Keratinocyte (primary cell): ENCODE results near the gene WDSUB1. TPM values are rescaled to one million over a fixed set of nuclear protein-coding genes. Genes with fewer than 3 reads are reported as not detected.

Experiments
- DNase-seq: peaks from one replicate; pipeline ENCODE4 v3.0.0-alpha.2; 2011; ENCODE audit warnings: low read depth, missing footprints, low spot score
- FAIRE-seq: peaks from 2 replicates; lab custom pipeline; 2011; peaks lifted over from hg19 to GRCh38; lab: Jason Lieb, UNC
- H2AFZ ChIP-seq: 2 replicates; pipeline ENCODE4 v1.6.0; 2012; ENCODE audit warnings: low read length, control low read depth, inconsistent platforms; ENCODE audit not compliant: control insufficient read depth
- H3K27ac ChIP-seq: 2 replicates; pipeline ENCODE4 v1.5.1; 2011; ENCODE audit warnings: low read length; ENCODE audit not compliant: control insufficient read depth, insufficient read depth
- H3K27me3 ChIP-seq: 3 replicates; pipeline ENCODE4 v1.6.0; 2011; ENCODE audit warnings: low read length; ENCODE audit not compliant: control insufficient read depth, insufficient read depth; ENCODE audit errors: extremely low read depth
- H3K36me3 ChIP-seq, 2 experiments: 2 replicates in 1 of 2; 3 replicates in 1 of 2; pipeline ENCODE4 v1.5.1; 2011; ENCODE audit warnings: low read length in 2 of 2, mild to moderate bottlenecking in 1 of 2; ENCODE audit not compliant: control insufficient read depth in 2 of 2, insufficient read depth in 2 of 2; ENCODE audit errors: extremely low read depth in 1 of 2
- H3K4me1 ChIP-seq: 3 replicates; pipeline ENCODE4 v1.5.1; 2011; ENCODE audit warnings: low read length; ENCODE audit not compliant: control insufficient read depth, insufficient read depth; ENCODE audit errors: extremely low read depth
- H3K4me2 ChIP-seq: 3 replicates; pipeline ENCODE4 v1.6.0; 2011; ENCODE audit warnings: low read depth, low read length; ENCODE audit not compliant: control insufficient read depth, insufficient read depth; ENCODE audit errors: extremely low read depth
- H3K4me3 ChIP-seq, 3 experiments: fragments of 200-600 bp in 1 of 3; sonication (generic) in 1 of 3; 2 replicates in 2 of 3; 3 replicates in 1 of 3; pipeline ENCODE4 v1.5.1; 2011 to 2016; ENCODE audit warnings: low read length in 3 of 3, mild to moderate bottlenecking in 3 of 3, control low read depth in 2 of 3, inconsistent platforms in 1 of 3, low read depth in 1 of 3, mixed read lengths in 1 of 3, mixed run types in 1 of 3, moderate library complexity in 1 of 3; ENCODE audit not compliant: control insufficient read depth in 2 of 3, insufficient read depth in 2 of 3; ENCODE audit errors: extremely low read depth in 1 of 3
- H3K79me2 ChIP-seq: 2 replicates; pipeline ENCODE4 v1.6.0; 2012; ENCODE audit warnings: low read length; ENCODE audit not compliant: control insufficient read depth, insufficient read depth
- H3K9ac ChIP-seq: 3 replicates; pipeline ENCODE4 v1.6.0; 2011; ENCODE audit warnings: low read length; ENCODE audit not compliant: control insufficient read depth, insufficient read depth; ENCODE audit errors: extremely low read depth
- H3K9me1 ChIP-seq: 3 replicates; pipeline ENCODE4 v1.6.0; 2011; ENCODE audit warnings: low read length; ENCODE audit not compliant: control insufficient read depth, insufficient read depth; ENCODE audit errors: extremely low read depth
- H3K9me3 ChIP-seq: 2 replicates; pipeline ENCODE4 v1.5.1; 2012; ENCODE audit warnings: low read depth, low read length; ENCODE audit not compliant: control insufficient read depth
- H4K20me1 ChIP-seq: 3 replicates; pipeline ENCODE4 v1.6.0; 2011; ENCODE audit warnings: low read length; ENCODE audit not compliant: control insufficient read depth, insufficient read depth; ENCODE audit errors: extremely low read depth
- EZH2 ChIP-seq: IDR thresholded peaks from one replicate; pipeline ENCODE4 v1.6.1; 2012; ENCODE audit warnings: inconsistent platforms, mild to moderate bottlenecking, low read length, moderate library complexity
- dilution Hi-C: fragments of 300-500 bp; cut with MboI; formaldehyde crosslinking; loops from one replicate; pipeline ENCODE4 v1.7.0; 2020; ENCODE audit warnings: low sequenced_read_pairs; ENCODE audit not compliant: extremely low pct_ligation_motif_present
- polyA plus RNA-seq, 5 experiments: library from polyadenylated mRNA; depleted of rRNA in 3 of 5; stranded (reverse) in 3 of 5; stranded (forward) in 1 of 5; unstranded in 1 of 5; fragments of >200 nt; gene quantifications; 1 replicate in 1 of 5; 2 replicates in 3 of 5; 3 replicates in 1 of 5; pipeline versions ENCODE4 v1.2.1 to v1.2.3, GENCODE V29; 2011 to 2012; ENCODE audit warnings: missing spikeins in 2 of 5, low read depth in 1 of 5, low replicate concordance in 1 of 5
- TF ChIP-seq, protein P1 (sequence below), 3 experiments: IDR thresholded peaks in 1 of 3; conservative IDR thresholded peaks in 1 of 3; optimal IDR thresholded peaks in 1 of 3; 2 replicates in 2 of 3; 3 replicates in 1 of 3; pipeline versions ENCODE3 to v1.5.1; 2011; ENCODE audit warnings: low read length in 3 of 3, mild to moderate bottlenecking in 3 of 3, moderate library complexity in 2 of 3, control low read depth in 1 of 3, inconsistent platforms in 1 of 3; ENCODE audit not compliant: insufficient read depth in 2 of 3; ENCODE audit errors: extremely low read depth in 1 of 3

Gene WDSUB1
- polyA plus RNA-seq, 1 donor (not counting 4 experiments of a cell fraction or from before 2014, with no cell fraction given): 4.0 TPM

DNA sequence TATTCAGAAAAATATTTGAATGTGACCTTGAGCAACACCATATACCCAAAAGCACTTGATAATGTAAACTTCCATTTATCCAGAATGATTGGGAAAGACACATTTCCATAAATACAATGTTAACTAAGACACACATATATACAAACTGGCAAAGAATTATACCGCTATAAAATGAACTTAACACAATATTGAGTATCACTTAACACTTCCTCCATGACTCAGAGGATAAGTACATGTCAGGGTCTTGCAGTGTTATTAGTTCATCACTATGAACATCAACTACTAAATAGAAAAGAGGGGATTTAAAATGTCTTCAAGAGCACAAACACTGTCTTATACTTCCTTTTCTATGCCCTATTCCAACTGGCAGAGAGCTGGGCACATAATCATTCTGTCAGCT lies 18.6 kb downstream of the WDSUB1 start:
- H3K27ac ChIP-seq: no peak overlapping the region
- no peaks in the 10 kb centered on the region for H4K20me1 ChIP-seq
- dilution Hi-C loops: no loop called here
- H3K4me3 ChIP-seq: no peak overlapping the region
- no peaks in the 10 kb centered on the region for H3K79me2 ChIP-seq
- peaks cover 4% of the 10 kb centered on the region for H3K4me1 ChIP-seq
- no peak overlapping the region for H3K9ac ChIP-seq
- no peak for FAIRE-seq
- no peaks in the 10 kb centered on the region for H3K9me3 ChIP-seq
- no peaks in the 10 kb centered on the region for H3K9me1 ChIP-seq
- TF ChIP-seq, protein P1, sequence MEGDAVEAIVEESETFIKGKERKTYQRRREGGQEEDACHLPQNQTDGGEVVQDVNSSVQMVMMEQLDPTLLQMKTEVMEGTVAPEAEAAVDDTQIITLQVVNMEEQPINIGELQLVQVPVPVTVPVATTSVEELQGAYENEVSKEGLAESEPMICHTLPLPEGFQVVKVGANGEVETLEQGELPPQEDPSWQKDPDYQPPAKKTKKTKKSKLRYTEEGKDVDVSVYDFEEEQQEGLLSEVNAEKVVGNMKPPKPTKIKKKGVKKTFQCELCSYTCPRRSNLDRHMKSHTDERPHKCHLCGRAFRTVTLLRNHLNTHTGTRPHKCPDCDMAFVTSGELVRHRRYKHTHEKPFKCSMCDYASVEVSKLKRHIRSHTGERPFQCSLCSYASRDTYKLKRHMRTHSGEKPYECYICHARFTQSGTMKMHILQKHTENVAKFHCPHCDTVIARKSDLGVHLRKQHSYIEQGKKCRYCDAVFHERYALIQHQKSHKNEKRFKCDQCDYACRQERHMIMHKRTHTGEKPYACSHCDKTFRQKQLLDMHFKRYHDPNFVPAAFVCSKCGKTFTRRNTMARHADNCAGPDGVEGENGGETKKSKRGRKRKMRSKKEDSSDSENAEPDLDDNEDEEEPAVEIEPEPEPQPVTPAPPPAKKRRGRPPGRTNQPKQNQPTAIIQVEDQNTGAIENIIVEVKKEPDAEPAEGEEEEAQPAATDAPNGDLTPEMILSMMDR (optimal IDR thresholded peaks at IDR 0.05 in 1 of 3, IDR thresholded peaks at IDR 0.05 in 1 of 3, conservative IDR thresholded peaks at IDR 0.05 in 1 of 3; ENCODE audit: extremely low read depth in 1 of 3, insufficient read depth in 2 of 3, low read length in 3 of 3): no peak
- TF ChIP-seq EZH2: no peak
- no peak for DNase-seq
- H3K36me3 ChIP-seq: no peaks in the 10 kb centered on the region
- H3K27me3 ChIP-seq: no peaks in the 10 kb centered on the region
- no peak overlapping the region for H3K4me2 ChIP-seq
- H2AFZ ChIP-seq: no peak overlapping the region

DNA sequence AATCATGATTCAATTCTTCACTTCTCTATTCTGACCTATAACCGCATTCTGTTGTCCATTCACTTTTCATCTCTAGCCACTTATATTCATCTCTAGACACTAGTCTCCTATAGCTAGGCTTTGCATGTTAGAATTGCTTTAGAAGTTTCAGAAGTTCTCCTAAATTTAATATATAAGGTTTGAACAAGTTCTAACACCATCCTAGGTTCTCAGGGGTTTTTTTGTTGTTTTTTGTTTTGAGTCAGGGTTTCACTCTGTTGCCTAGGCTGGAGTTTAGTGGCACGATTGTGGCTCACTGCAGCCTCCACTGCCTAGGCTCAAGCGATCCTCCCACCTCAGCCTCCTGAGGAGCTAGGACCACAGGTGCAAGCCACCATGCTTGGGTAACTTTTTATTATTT lies 19.9 kb downstream of the WDSUB1 start:
- Histone ChIP-seq H3K27me3 (no peaks in the 10 kb centered on the region), H3K9me3 (no peaks in the 10 kb centered on the region), H4K20me1 (no peaks in the 10 kb centered on the region), H3K79me2 (no peaks in the 10 kb centered on the region), H3K36me3 (no peaks in the 10 kb centered on the region), H3K4me3 (no peak overlapping the region), H3K4me2 (no peak overlapping the region), H2AFZ (no peak overlapping the region), H3K9me1 (no peaks in the 10 kb centered on the region), H3K27ac (no peak overlapping the region), H3K9ac (no peak overlapping the region), H3K4me1 (peaks cover 4% of the 10 kb centered on the region)
- dilution Hi-C loops: no loop called here
- no peak for TF ChIP-seq EZH2
- TF ChIP-seq, protein P1 (optimal IDR thresholded peaks at IDR 0.05 in 1 of 3, IDR thresholded peaks at IDR 0.05 in 1 of 3, conservative IDR thresholded peaks at IDR 0.05 in 1 of 3; ENCODE audit: extremely low read depth in 1 of 3, insufficient read depth in 2 of 3, low read length in 3 of 3): no peak
- FAIRE-seq: no peak
- no peak for DNase-seq
